ENCODE results near the gene SPDYE3. TPM values are rescaled to one million over a fixed set of nuclear protein-coding genes. Genes with fewer than 3 reads are reported as not detected.
A peak's percentile ranks its signal among the peaks of the same experiment; 100 is the strongest.
"Not testable (repeated sequence)": the region's sequence is repeated elsewhere in the genome, so short reads cannot be mapped to it uniquely, and the experiment has no call there.

The SPDYE3 gene
- total RNA-seq, 4 donors from 2014 or later = not detected

DNA sequence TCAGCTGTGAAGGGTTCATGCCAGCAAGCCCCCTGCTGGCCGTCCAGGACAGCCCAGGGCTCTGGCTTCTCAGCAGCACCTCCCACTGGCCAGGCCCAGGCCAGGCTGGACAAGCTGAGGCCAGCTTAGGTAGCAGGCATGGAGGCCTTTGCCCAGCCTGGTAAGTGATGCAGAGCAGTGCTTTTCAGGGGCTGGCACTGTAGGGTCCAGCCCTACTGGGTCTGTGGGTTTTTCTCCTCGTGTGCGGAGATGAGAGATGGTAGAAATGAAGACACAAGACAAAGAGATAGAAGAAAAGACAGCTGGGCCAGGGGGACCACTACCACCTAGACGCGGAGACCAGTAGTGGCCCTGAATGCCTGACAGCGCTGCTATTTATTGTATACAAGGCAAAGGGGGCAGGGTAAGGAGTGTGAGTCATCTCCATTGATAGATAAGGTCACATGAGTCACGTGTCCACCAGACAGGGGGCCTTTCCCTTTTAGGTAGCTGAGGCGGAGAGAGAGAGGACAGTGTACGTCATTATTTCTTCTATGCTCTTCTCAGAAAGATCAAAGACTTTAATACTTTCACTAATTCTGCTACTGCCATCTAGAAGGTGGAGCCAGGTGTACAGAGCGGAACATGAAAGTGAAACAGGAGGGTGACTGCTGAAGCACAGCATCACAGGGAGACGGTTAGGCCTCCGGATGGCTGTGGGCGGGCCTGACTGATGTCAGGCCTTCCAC is 37.2 kb downstream of the SPDYE3 start:
- peaks cover 0 to 45% of the 10 kb centered on the region in 2 donors for H3K36me3 ChIP-seq
- not testable (repeated sequence) for H3K9me3 ChIP-seq, H3K27me3 ChIP-seq, H3K4me3 ChIP-seq
- intact Hi-C loops (cut with DNase I; ENCODE audit: low total_unique reads) (loop anchor here (10.0 kb wide), 2 partner anchors 70 to 130 kb away; partner anchors contain the start of gene PVRIG), in situ Hi-C loops (cut with MboI; ENCODE audit: low sequenced_read_pairs in 4 of 4) (loop anchor here in 2 of 4 donors (25.0 kb wide), 2 partner anchors 182 to 207 kb away; partner anchors contain the start of genes GAL3ST4 (in 1 of the 2), LAMTOR4 (in 1 of the 2), MBLAC1 (in 1 of the 2) and TRAPPC14 (in 1 of the 2))
- peak overlapping the region; percentile 83 to 90 (median 87) for H3K27ac ChIP-seq
- ATAC-seq (peak; percentile 52 to 71), DNase-seq (peak; percentile 48 to 65)
- TF ChIP-seq, protein P1, sequence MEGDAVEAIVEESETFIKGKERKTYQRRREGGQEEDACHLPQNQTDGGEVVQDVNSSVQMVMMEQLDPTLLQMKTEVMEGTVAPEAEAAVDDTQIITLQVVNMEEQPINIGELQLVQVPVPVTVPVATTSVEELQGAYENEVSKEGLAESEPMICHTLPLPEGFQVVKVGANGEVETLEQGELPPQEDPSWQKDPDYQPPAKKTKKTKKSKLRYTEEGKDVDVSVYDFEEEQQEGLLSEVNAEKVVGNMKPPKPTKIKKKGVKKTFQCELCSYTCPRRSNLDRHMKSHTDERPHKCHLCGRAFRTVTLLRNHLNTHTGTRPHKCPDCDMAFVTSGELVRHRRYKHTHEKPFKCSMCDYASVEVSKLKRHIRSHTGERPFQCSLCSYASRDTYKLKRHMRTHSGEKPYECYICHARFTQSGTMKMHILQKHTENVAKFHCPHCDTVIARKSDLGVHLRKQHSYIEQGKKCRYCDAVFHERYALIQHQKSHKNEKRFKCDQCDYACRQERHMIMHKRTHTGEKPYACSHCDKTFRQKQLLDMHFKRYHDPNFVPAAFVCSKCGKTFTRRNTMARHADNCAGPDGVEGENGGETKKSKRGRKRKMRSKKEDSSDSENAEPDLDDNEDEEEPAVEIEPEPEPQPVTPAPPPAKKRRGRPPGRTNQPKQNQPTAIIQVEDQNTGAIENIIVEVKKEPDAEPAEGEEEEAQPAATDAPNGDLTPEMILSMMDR (IDR thresholded peaks at IDR 0.05 in 4 of 5, conservative IDR thresholded peaks at IDR 0.05 in 1 of 5) = peak; percentile 14 to 44 (median 39)
- peak in 1 of 2 donors; percentile 67 for TF ChIP-seq POLR2A (IDR thresholded peaks at IDR 0.05)
- H3K4me1 ChIP-seq = peaks cover 32 to 39% of the 10 kb centered on the region in 2 donors

DNA sequence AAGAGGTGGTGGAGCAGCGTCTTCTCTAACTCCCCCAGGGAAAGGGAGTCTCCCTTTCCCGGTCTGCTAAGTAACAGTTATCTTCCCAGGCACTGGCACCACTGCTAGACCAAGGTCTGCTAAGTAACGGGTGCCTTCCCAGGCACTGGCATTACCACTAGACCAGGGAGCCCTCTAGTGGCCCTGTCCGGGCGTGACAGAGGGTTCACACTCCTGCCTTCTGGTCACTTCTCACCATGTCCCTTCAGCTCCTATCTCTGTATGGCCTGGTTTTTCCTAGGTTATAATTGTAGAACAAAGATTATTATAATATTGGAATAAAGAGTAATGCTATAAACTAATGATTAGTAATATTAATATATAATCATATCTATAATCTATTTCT is 37.8 kb downstream of the SPDYE3 start:
- intact Hi-C loops (cut with DNase I; ENCODE audit: low total_unique reads) (loop anchor here (10.0 kb wide), 2 partner anchors 70 to 130 kb away; partner anchors contain the start of gene PVRIG), in situ Hi-C loops (cut with MboI; ENCODE audit: low sequenced_read_pairs in 4 of 4) (loop anchor here in 2 of 4 donors (25.0 kb wide), 2 partner anchors 183 to 208 kb away; partner anchors contain the start of genes GAL3ST4 (in 1 of the 2), LAMTOR4 (in 1 of the 2), MBLAC1 (in 1 of the 2) and TRAPPC14 (in 1 of the 2))
- H3K4me3 ChIP-seq, H3K9me3 ChIP-seq, H3K27me3 ChIP-seq: not testable (repeated sequence)
- Histone ChIP-seq H3K36me3 (peaks cover 0 to 50% of the 10 kb centered on the region in 2 donors), H3K4me1 (peaks cover 32 to 39% of the 10 kb centered on the region in 2 donors), H3K27ac (peak overlapping the region; percentile 83 to 90 (median 87))
- DNase-seq (peak; percentile 64 to 86), ATAC-seq (peak; percentile 38 to 50)
- TF ChIP-seq, protein P1 (IDR thresholded peaks at IDR 0.05 in 4 of 5, conservative IDR thresholded peaks at IDR 0.05 in 1 of 5) = peak in 4 of 5 experiments; percentile 18 to 61 (median 39)

DNA sequence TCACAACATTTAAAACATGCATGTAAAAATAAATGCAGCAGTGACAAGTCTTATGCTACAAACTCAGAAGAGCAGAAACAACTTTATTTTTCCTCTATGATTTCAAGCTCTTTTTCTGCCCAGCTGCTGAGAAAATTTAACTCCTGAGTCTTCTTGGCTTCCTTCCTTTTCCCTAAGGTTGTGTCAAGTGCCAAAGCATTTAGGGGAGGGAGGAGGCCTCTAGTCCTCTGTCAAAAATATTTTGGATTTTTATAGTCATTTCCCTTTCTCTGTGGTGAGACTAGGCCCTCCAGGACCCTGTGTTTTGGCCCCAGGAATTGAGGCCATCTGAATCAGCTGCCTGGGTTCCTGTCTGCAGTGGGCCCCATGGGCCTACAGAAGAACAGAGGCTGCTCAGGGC is 39.4 kb downstream of the SPDYE3 start:
- intact Hi-C loops (cut with DNase I; ENCODE audit: low total_unique reads) = loop anchor here (10.0 kb wide), 2 partner anchors 72 to 132 kb away; partner anchors contain the start of gene PVRIG
- H3K36me3 ChIP-seq = peaks cover 0 to 57% of the 10 kb centered on the region in 2 donors
- DNase-seq = no peak

DNA sequence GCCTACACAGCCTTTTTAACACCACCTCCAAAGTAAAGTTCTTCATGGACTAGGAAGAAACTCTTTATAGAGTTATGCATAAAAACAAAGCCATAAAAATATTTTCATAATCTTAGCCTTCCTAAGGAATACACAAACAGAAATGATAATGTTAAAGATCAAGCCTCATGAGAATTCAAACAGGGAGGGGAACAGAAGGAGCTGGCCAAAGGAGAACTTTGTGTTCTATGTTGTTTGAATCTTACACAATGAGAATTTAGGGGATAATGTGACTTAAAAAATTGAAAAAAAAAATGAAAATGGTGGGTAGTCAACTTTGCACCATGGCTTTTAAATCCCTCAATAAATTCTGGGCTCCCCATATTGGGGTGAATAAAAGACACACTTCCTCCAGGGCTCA is 41.3 kb downstream of the SPDYE3 start:
- intact Hi-C loops (cut with DNase I; ENCODE audit: low total_unique reads) (loop anchor here (10.0 kb wide), 2 partner anchors 74 to 134 kb away; partner anchors contain the start of gene PVRIG), in situ Hi-C loops (cut with MboI; ENCODE audit: low sequenced_read_pairs in 4 of 4) (loop anchor here in 2 of 4 donors (25.0 kb wide), 2 partner anchors 187 to 212 kb away; partner anchors contain the start of genes GAL3ST4 (in 1 of the 2), LAMTOR4 (in 1 of the 2), MBLAC1 (in 1 of the 2) and TRAPPC14 (in 1 of the 2))
- H3K27ac ChIP-seq = peak overlapping the region; percentile 27 to 84 (median 69)

More for the DNA sequence above, 39.4 kb downstream of the SPDYE3 start:
- Histone ChIP-seq H3K9me3 (no peaks in the 10 kb centered on the region), H3K4me1 (peaks cover 30 to 39% of the 10 kb centered on the region in 2 donors), H3K27me3 (no peaks in the 10 kb centered on the region), H3K27ac (peak overlapping the region; percentile 42 to 84 (median 69)), H3K4me3 (no peak overlapping the region)
- in situ Hi-C loops (cut with MboI; ENCODE audit: low sequenced_read_pairs in 4 of 4) = loop anchor here in 2 of 4 donors (25.0 kb wide), 2 partner anchors 185 to 210 kb away; partner anchors contain the start of genes GAL3ST4 (in 1 of the 2), LAMTOR4 (in 1 of the 2), MBLAC1 (in 1 of the 2) and TRAPPC14 (in 1 of the 2)
- no peak for ATAC-seq
- no peak for TF ChIP-seq POLR2A (IDR thresholded peaks at IDR 0.05)
- TF ChIP-seq, protein P1 (IDR thresholded peaks at IDR 0.05 in 4 of 5, conservative IDR thresholded peaks at IDR 0.05 in 1 of 5) = no peak

More for the DNA sequence above, 41.3 kb downstream of the SPDYE3 start:
- TF ChIP-seq, protein P1 (IDR thresholded peaks at IDR 0.05 in 4 of 5, conservative IDR thresholded peaks at IDR 0.05 in 1 of 5) = no peak
- no peak for TF ChIP-seq POLR2A (IDR thresholded peaks at IDR 0.05)
- no peak for DNase-seq
- peaks cover 12 to 21% of the 10 kb centered on the region in 2 donors for H3K4me1 ChIP-seq
- H3K9me3 ChIP-seq = no peaks in the 10 kb centered on the region
- H3K27me3 ChIP-seq = no peaks in the 10 kb centered on the region
- H3K36me3 ChIP-seq = peaks cover 0 to 76% of the 10 kb centered on the region in 2 donors
- no peak overlapping the region for H3K4me3 ChIP-seq
- ATAC-seq = peak in 1 of 2 donors; percentile 15
